Suprapubic skin (tissue), 4 donors: ENCODE measurements around the gene C1QTNF5.

Experiments
- POLR2A ChIP-seq, 2 donors: fragments of 450-650 bp; IDR thresholded peaks; one replicate each; pipeline ENCODE4 v1.6.1; 2017; ENCODE audit warnings: antibody characterized with exemption in 2 of 2, mild to moderate bottlenecking in 2 of 2, moderate library complexity in 2 of 2
- POLR2AphosphoS5 ChIP-seq, 3 donors: sonication (generic); formaldehyde crosslinking; IDR thresholded peaks; one replicate each; pipeline ENCODE4 v1.6.1; 2017; ENCODE audit warnings: antibody characterized with exemption in 3 of 3
- TF ChIP-seq, protein P1 (sequence below), 2 donors: fragments of 200-600 bp in 1 of 2; fragments of 450-650 bp in 1 of 2; sonication (generic) in 1 of 2; IDR thresholded peaks; one replicate each; pipeline ENCODE4 v1.5.1; 2016 to 2019; ENCODE audit warnings: antibody characterized with exemption in 2 of 2, mild to moderate bottlenecking in 1 of 2, moderate library complexity in 1 of 2

DNA sequence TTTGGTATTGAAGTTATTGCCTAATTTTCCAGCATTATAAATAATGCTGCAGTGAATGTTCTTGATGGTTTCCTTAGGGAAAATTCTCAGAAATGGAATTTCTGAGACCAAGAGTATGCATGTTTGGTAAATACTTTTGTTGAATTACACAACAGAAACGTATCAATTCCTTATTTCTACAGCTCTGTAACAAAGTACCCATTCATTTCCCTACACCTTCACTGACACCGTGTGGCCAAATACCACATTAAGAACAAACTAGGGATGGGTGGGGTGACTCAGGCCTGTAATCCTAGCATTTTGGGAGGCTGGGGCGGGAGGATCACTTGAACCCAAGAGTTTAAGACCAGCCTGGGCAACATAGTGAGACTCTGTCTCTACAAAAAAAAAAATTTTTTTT is 45.5 kb downstream of the C1QTNF5 start:
- no peak for TF ChIP-seq POLR2A (IDR thresholded peaks at IDR 0.05)
- TF ChIP-seq, protein P1, sequence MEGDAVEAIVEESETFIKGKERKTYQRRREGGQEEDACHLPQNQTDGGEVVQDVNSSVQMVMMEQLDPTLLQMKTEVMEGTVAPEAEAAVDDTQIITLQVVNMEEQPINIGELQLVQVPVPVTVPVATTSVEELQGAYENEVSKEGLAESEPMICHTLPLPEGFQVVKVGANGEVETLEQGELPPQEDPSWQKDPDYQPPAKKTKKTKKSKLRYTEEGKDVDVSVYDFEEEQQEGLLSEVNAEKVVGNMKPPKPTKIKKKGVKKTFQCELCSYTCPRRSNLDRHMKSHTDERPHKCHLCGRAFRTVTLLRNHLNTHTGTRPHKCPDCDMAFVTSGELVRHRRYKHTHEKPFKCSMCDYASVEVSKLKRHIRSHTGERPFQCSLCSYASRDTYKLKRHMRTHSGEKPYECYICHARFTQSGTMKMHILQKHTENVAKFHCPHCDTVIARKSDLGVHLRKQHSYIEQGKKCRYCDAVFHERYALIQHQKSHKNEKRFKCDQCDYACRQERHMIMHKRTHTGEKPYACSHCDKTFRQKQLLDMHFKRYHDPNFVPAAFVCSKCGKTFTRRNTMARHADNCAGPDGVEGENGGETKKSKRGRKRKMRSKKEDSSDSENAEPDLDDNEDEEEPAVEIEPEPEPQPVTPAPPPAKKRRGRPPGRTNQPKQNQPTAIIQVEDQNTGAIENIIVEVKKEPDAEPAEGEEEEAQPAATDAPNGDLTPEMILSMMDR (IDR thresholded peaks at IDR 0.05): no peak
- TF ChIP-seq POLR2AphosphoS5 (IDR thresholded peaks at IDR 0.05): no peak
